Measurements from ENCODE around the gene PEPD. TPM values are rescaled to one million over a fixed set of nuclear protein-coding genes. Genes with fewer than 3 reads are reported as not detected.

PEPD gene
- total and polyA plus RNA-seq, 10 of the 15 experiments (the other 5 are each of a cell fraction or from before 2014, with no cell fraction given) = 1.4 to 52.0 (median 20.2) TPM

GRCh38 chr19:33407140-33407551 lies 114.4 kb downstream of the PEPD start:
- CTCF ChIA-PET = interaction anchor here (0.6 to 4.0 kb wide), 18 partner anchors 8 to 431 kb away, joined by 3 to 46 read pairs (median 3); partner anchors contain the start of gene GPATCH1

More at GRCh38 chr19:33407140-33407551, 114.4 kb downstream of the PEPD start:
- H3K4me1 ChIP-seq (ENCODE audit: control insufficient read depth, insufficient read depth, low read length) = 0 out of 2 replicates have a peak, but pooled peaks cover 4% of the 10 kb centered on the region
- POLR2A ChIA-PET = no interaction called here
- SMC1A ChIA-PET (ENCODE audit: uncharacterized antibody, unreplicated experiment) = interaction anchor here (1.4 to 1.8 kb wide), 3 partner anchors 26 to 171 kb away, joined by 3 to 8 read pairs (median 6); no protein-coding TSS in a partner anchor
- in situ Hi-C loops (cut with MboI) = loop anchor here (5.0 kb wide), 1 partner anchor 170 kb away; no protein-coding TSS in a partner anchor
- RAD21 ChIA-PET (ENCODE audit: unreplicated experiment) = interaction anchor here (1.0 to 1.5 kb wide), 2 partner anchors 166 to 171 kb away, joined by 6 to 8 read pairs; no protein-coding TSS in a partner anchor
- H2AFZ ChIP-seq (ENCODE audit: control insufficient read depth, low read depth, low read length) = no peak overlapping the region
- H3K9me3 ChIP-seq (replicated peaks; ENCODE audit: control insufficient read depth, insufficient read depth, low read length) = no peaks in the 10 kb centered on the region
- peak; percentile 45 for ATAC-seq
- H3K4me3 ChIP-seq = no peak overlapping the region
- no peaks in the 10 kb centered on the region for H3K79me2 ChIP-seq (ENCODE audit: control insufficient read depth, insufficient read depth, low read length)
- H3K27ac ChIP-seq (ENCODE audit: control insufficient read depth, insufficient read depth) = no peak overlapping the region
- no peaks in the 10 kb centered on the region; the same call in 1 of the 2 replicates for H4K20me1 ChIP-seq (ENCODE audit: control insufficient read depth, insufficient read depth)
- no peak for FAIRE-seq
- no peaks in the 10 kb centered on the region for H3K27me3 ChIP-seq (replicated peaks in 1 of 2; ENCODE audit: control insufficient read depth in 2 of 2, insufficient read depth in 2 of 2, low read length in 1 of 2)
- H3K9ac ChIP-seq (ENCODE audit: control insufficient read depth, insufficient read depth, low read length) = no peak overlapping the region
- WGBS (ENCODE audit: insufficient coverage, insufficient replicate concordance, low lambda C conversion rate, missing lambda C conversion rate) = 43% methylated on average over 6 of the region's 9 CpGs
- TF ChIP-seq CEBPZ (IDR thresholded peaks at IDR 0.05; ENCODE audit: low read depth, low read length) (no peak), IKZF1 (conservative IDR thresholded peaks at IDR 0.05) (no peak), EGR1 (IDR thresholded peaks at IDR 0.05; ENCODE audit: borderline replicate concordance in 1 of 2, low read depth in 2 of 2, low read length in 2 of 2) (no peak), MEF2B (IDR thresholded peaks at IDR 0.05; ENCODE audit: partially characterized antibody, poor library complexity, severe bottlenecking) (no peak)
- no peak overlapping the region for H3K4me2 ChIP-seq (ENCODE audit: control insufficient read depth, insufficient read depth)
- BruUV-seq (replicated peaks) = no TSS peak
- intact Hi-C loops (cut with micrococcal nuclease; ENCODE audit: unreplicated experiment) = loop anchor here (5.0 kb wide), 2 partner anchors 265 to 280 kb away; no protein-coding TSS in a partner anchor
- no peak for DNase-seq (ENCODE audit: low read depth, low spot score)
- H3K36me3 ChIP-seq (ENCODE audit: control insufficient read depth in 2 of 2, insufficient read depth in 2 of 2, low read length in 1 of 2) = no peaks in the 10 kb centered on the region
